Ovary (tissue), 3 donors: ENCODE results near the gene BRD4.

Source experiments
- EP300 ChIP-seq: sonication (generic); formaldehyde crosslinking; IDR thresholded peaks from one replicate; pipeline ENCODE4 v1.6.1; 2017; ENCODE audit warnings: antibody characterized with exemption
- TF ChIP-seq, protein P1 (sequence below), 3 donors: fragments of 450-650 bp in 2 of 3; fragments of 200-600 bp in 1 of 3; IDR thresholded peaks; one replicate each; pipeline versions ENCODE4 v1.5.1 to v1.8.0; 2016 to 2022; ENCODE audit warnings: antibody characterized with exemption in 3 of 3, mild to moderate bottlenecking in 1 of 3
- donor health status: DM: no; HTN: no; CAD: no.

DNA sequence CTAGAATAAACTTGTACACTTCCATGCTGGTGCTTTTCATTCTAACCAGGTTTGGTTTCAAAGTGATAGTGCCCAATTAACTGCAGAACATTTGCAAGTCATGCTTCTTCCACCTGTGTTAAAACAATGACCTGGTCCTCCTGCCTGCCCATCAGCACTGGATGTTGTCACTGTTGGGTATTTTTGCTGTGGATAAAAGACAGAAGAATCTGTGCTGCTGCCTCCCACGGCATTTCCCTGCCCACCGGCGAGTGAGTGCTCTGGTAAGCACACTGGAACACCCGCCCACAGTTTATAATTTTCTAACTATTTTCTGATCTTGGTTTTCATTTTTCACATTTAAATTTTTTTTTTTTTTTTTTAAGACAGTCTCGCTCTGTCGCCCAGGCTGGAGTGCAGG is 49.5 kb upstream of the BRD4 start:
- TF ChIP-seq, protein P1, sequence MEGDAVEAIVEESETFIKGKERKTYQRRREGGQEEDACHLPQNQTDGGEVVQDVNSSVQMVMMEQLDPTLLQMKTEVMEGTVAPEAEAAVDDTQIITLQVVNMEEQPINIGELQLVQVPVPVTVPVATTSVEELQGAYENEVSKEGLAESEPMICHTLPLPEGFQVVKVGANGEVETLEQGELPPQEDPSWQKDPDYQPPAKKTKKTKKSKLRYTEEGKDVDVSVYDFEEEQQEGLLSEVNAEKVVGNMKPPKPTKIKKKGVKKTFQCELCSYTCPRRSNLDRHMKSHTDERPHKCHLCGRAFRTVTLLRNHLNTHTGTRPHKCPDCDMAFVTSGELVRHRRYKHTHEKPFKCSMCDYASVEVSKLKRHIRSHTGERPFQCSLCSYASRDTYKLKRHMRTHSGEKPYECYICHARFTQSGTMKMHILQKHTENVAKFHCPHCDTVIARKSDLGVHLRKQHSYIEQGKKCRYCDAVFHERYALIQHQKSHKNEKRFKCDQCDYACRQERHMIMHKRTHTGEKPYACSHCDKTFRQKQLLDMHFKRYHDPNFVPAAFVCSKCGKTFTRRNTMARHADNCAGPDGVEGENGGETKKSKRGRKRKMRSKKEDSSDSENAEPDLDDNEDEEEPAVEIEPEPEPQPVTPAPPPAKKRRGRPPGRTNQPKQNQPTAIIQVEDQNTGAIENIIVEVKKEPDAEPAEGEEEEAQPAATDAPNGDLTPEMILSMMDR (IDR thresholded peaks at IDR 0.05), result no peak
- TF ChIP-seq EP300, result no peak
